ENCODE results near the gene FRAT2. TPM values are rescaled to one million over a fixed set of nuclear protein-coding genes. Genes with fewer than 3 reads are reported as not detected.

FRAT2 gene
- total and polyA plus RNA-seq, 8 donors = 4.3 to 15.0 (median 9.8) TPM

DNA sequence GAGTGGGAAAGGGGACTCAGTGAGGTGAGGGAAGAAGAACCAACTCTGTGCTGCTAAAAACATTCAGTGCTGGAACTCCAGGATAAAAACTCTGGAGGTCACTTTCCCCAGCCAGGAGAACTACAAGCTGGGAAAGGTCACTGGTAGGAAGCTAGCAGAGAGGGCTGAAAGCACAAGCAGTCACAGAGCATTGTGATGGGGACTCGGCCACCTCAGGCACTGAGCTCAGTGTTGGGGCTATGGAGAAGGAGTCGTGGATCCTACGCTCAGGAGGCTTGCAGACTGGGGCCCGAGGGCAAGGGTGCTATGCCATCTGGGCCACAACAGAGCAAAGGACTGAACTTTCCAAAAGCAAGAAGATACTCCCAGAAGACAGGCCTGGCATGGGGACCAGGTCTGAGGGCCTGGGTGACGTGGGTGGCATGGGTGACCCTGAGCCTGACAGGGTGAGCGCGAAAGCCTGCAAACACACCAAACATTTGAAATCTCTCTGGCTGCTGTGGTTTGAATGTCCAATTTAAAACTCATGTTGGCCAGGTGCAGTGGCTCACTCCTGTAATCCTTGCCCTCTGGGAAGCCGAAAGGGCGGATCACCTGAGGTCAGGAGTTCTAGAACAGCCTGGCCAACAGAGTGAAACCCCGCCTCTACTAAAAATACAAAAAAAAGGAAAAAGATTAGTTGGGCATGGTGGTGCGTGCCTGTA is 32.3 kb downstream of the FRAT2 start:
- Histone ChIP-seq H3K27me3 (no peaks in the 10 kb centered on the region), H3K9me3 (no peaks in the 10 kb centered on the region), H3K36me3 (no peaks in the 10 kb centered on the region), H3K4me1 (no peaks in the 10 kb centered on the region), H3K27ac (no peak overlapping the region), H3K4me3 (no peak overlapping the region)
- DNase-seq = no peak
- no peak for ATAC-seq
- no peak for FAIRE-seq
- intact Hi-C loops (cut with DNase I) = no loop called here
- TF ChIP-seq, protein P1, sequence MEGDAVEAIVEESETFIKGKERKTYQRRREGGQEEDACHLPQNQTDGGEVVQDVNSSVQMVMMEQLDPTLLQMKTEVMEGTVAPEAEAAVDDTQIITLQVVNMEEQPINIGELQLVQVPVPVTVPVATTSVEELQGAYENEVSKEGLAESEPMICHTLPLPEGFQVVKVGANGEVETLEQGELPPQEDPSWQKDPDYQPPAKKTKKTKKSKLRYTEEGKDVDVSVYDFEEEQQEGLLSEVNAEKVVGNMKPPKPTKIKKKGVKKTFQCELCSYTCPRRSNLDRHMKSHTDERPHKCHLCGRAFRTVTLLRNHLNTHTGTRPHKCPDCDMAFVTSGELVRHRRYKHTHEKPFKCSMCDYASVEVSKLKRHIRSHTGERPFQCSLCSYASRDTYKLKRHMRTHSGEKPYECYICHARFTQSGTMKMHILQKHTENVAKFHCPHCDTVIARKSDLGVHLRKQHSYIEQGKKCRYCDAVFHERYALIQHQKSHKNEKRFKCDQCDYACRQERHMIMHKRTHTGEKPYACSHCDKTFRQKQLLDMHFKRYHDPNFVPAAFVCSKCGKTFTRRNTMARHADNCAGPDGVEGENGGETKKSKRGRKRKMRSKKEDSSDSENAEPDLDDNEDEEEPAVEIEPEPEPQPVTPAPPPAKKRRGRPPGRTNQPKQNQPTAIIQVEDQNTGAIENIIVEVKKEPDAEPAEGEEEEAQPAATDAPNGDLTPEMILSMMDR (IDR thresholded peaks at IDR 0.05) = no peak
- WGBS, 2 donors = 87 to 89% methylated on average over 11 of the region's 11 CpGs

DNA sequence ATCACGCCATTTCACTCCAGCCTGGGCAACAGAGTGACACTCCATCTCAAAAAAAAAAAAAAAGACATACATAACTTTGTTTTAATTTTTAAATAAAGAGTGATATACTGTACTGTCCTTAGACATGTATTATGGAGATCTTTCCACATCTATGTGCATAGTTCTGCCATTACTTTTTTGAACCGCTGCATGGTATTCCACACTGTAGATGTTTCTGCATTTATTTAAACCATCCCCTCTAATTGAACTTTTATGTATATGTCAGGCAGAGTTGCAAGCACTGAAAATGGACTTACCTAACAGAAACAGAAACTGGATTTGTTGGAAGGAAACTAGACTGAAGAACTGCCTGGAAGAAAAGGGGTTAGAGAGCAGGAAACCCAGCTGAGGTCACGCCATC is 33.5 kb downstream of the FRAT2 start:
- no peaks in the 10 kb centered on the region for H3K9me3 ChIP-seq
- H3K36me3 ChIP-seq = no peaks in the 10 kb centered on the region
- FAIRE-seq (no peak), ATAC-seq (no peak), DNase-seq (no peak)
- WGBS, 2 donors = 94 to 98% methylated on average over 3 of the region's 3 CpGs
- TF ChIP-seq, protein P1 (IDR thresholded peaks at IDR 0.05) = no peak
- intact Hi-C loops (cut with DNase I) = no loop called here
- H3K4me1 ChIP-seq = no peaks in the 10 kb centered on the region
- H3K27me3 ChIP-seq = no peaks in the 10 kb centered on the region
- no peak overlapping the region for H3K4me3 ChIP-seq
- H3K27ac ChIP-seq = no peak overlapping the region

DNA sequence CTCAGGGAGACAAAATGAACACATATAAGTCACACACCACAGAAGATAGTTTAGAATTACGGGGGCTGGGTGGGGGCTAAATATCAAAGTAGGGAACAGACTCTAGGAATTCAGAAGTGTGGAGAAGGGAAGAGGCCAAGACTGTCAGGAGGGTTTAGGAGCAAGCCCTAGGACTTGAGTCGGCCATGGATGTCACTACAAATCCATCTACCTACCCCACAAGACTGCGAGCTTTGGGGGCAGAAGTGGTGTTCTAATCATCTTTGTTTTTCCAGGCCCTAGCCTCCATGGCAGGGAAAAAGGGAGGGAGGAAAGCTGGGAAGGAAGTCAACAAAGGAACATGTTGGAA is 36.3 kb downstream of the FRAT2 start:
- no peak overlapping the region for H3K4me3 ChIP-seq
- 58 to 72% methylated on average over 3 of the region's 3 CpGs for WGBS, 2 donors
- no peak for DNase-seq
- peak overlapping the region in 3 of 4 donors; percentile 2 to 53 (median 33) for H3K27ac ChIP-seq
- TF ChIP-seq, protein P1 (IDR thresholded peaks at IDR 0.05) = no peak
- no peaks in the 10 kb centered on the region for H3K36me3 ChIP-seq
- H3K27me3 ChIP-seq = no peaks in the 10 kb centered on the region
- no peak for FAIRE-seq
- no peaks in the 10 kb centered on the region for H3K9me3 ChIP-seq
- no peak for ATAC-seq
- H3K4me1 ChIP-seq = no peaks in the 10 kb centered on the region
- intact Hi-C loops (cut with DNase I) = no loop called here

DNA sequence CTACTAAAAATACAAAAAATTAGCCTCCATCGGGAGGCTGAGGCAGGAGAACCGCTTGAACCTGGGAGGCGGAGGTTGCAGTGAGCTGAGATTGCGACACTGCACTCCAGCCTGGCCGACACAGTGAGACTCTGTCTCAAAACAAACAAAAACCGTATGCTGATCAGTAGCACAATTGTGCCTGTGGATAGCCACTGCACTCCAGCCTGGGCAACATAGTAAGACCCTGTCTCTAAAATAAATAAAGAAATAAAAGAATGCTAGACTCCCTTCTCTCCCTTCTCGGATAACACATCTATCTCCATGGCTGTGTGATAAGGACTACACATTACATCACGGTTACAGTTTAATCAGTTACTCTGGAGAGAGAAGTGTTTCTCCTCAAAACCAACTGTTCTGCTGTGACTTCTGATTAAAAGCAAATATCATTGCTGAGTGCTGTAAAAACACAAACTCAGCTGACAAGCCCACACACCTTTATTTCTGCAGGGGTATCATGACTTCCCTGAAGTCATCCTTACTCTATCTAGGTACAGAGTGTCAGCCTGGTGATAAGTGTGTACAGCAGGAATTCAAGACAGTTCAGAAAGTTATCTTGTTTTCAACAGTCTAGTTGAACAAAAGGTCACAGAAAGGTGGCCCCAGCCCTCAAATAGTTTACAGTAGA is 36.8 kb downstream of the FRAT2 start:
- ATAC-seq = peak; percentile 51 to 79 (median 70)
- WGBS, 2 donors = 29 to 33% methylated on average over 8 of the region's 8 CpGs
- no peak for FAIRE-seq

More for the DNA sequence above, 36.8 kb downstream of the FRAT2 start:
- intact Hi-C loops (cut with DNase I) = no loop called here
- no peak for DNase-seq
- Histone ChIP-seq H3K4me3 (no peak overlapping the region), H3K36me3 (no peaks in the 10 kb centered on the region), H3K27ac (peak overlapping the region in 3 of 4 donors; percentile 2 to 53 (median 33)), H3K27me3 (no peaks in the 10 kb centered on the region), H3K9me3 (no peaks in the 10 kb centered on the region), H3K4me1 (no peaks in the 10 kb centered on the region)
- TF ChIP-seq, protein P1 (IDR thresholded peaks at IDR 0.05) = no peak
